Fibroblast of lung (primary cell): ENCODE data around the gene RTL10. TPM values are rescaled to one million over a fixed set of nuclear protein-coding genes. Genes with fewer than 3 reads are reported as not detected.
A peak's percentile ranks its signal among the peaks of the same experiment; 100 is the strongest.

Experiments used
- DNase-seq, 2 donors: peaks; one replicate each; pipeline versions ENCODE4 v3.0.0 to v3.0.0-alpha.2; 2010; ENCODE audit warnings: low read depth in 2 of 2
- H2AFZ ChIP-seq: 2 replicates; pipeline ENCODE4 v1.5.1; 2012; ENCODE audit warnings: low read length, control low read depth, inconsistent platforms
- H3K27ac ChIP-seq: 2 replicates; pipeline ENCODE4 v1.5.1; 2011; ENCODE audit warnings: low read length, control low read depth; ENCODE audit not compliant: insufficient read depth
- H3K27me3 ChIP-seq: 2 replicates; pipeline ENCODE4 v1.5.1; 2011; ENCODE audit warnings: mild to moderate bottlenecking, low read length; ENCODE audit not compliant: control insufficient read depth, insufficient read depth
- H3K36me3 ChIP-seq: 2 replicates; pipeline ENCODE4 v1.5.1; 2011; ENCODE audit warnings: low read length; ENCODE audit not compliant: control insufficient read depth, insufficient read depth
- H3K4me1 ChIP-seq: 2 replicates; pipeline ENCODE4 v1.5.1; 2011; ENCODE audit warnings: low read length; ENCODE audit not compliant: control insufficient read depth, insufficient read depth; ENCODE audit errors: extremely low read depth
- H3K4me2 ChIP-seq: 2 replicates; pipeline ENCODE4 v1.5.1; 2011; ENCODE audit warnings: low read length, control low read depth; ENCODE audit not compliant: insufficient read depth; ENCODE audit errors: extremely low read depth
- H3K4me3 ChIP-seq, 4 experiments: fragments of 200-600 bp in 1 of 4; sonication (generic) in 1 of 4; replicated peaks in 1 of 4; 2 replicates each; pipeline ENCODE4 v1.5.1; 2011 to 2016; ENCODE audit warnings: low read length in 4 of 4, low read depth in 3 of 4, mild to moderate bottlenecking in 3 of 4, control low read depth in 2 of 4, inconsistent platforms in 1 of 4, mixed read lengths in 1 of 4; ENCODE audit not compliant: insufficient read depth in 1 of 4; ENCODE audit errors: control extremely low read depth in 1 of 4
- H3K79me2 ChIP-seq: 2 replicates; pipeline ENCODE4 v1.5.1; 2012; ENCODE audit warnings: mild to moderate bottlenecking, low read length, inconsistent platforms; ENCODE audit not compliant: control insufficient read depth, insufficient read depth
- H3K9ac ChIP-seq: 2 replicates; pipeline ENCODE4 v1.5.1; 2011; ENCODE audit warnings: mild to moderate bottlenecking, low read length, control low read depth; ENCODE audit not compliant: insufficient read depth
- H3K9me3 ChIP-seq: 2 replicates; pipeline ENCODE4 v1.5.1; 2012; ENCODE audit warnings: low read depth, low read length; ENCODE audit not compliant: control insufficient read depth, insufficient read depth
- H4K20me1 ChIP-seq: 2 replicates; pipeline ENCODE4 v1.5.1; 2011; ENCODE audit warnings: low read length; ENCODE audit not compliant: control insufficient read depth, insufficient read depth; ENCODE audit errors: extremely low read depth
- CTCF ChIP-seq, 2 donors: IDR thresholded peaks in 1 of 2; conservative IDR thresholded peaks in 1 of 2; 1 replicate in 1 of 2; 2 replicates in 1 of 2; pipeline ENCODE4 v1.5.1; 2011 to 2012; ENCODE audit warnings: low read length in 2 of 2, control low read depth in 1 of 2, inconsistent platforms in 1 of 2, low read depth in 1 of 2, mild to moderate bottlenecking in 1 of 2
- EZH2 ChIP-seq: IDR thresholded peaks from 2 replicates; pipeline ENCODE4 v1.5.1; 2012; ENCODE audit warnings: low read length, control low read depth, mild to moderate bottlenecking; ENCODE audit errors: missing control alignments
- polyA plus RNA-seq, 2 donors: library from polyadenylated mRNA; depleted of rRNA in 1 of 2; stranded (reverse) in 1 of 2; unstranded in 1 of 2; fragments of >200 nt; gene quantifications; 2 replicates each; pipeline ENCODE4 v1.2.1, GENCODE V29; 2011 to 2012; ENCODE audit warnings: missing spikeins in 1 of 2
- total RNA-seq: library from RNA; depleted of rRNA; stranded (reverse); fragments of >200 nt; gene quantifications from 2 replicates; pipeline ENCODE4 v1.2.1, GENCODE V29; 2014

Gene RTL10
- total and polyA plus RNA-seq, 2 donors (not counting 1 experiment from before 2014, with no cell fraction given) = 6.5 to 7.3 TPM

GRCh38 chr22:19893363-19893762, 38.7 kb upstream of the RTL10 start:
- H4K20me1 ChIP-seq = no peaks in the 10 kb centered on the region

GRCh38 chr22:19892925-19893324, 38.3 kb upstream of the RTL10 start:
- TF ChIP-seq EZH2 = no peak
- no peak for TF ChIP-seq CTCF (conservative IDR thresholded peaks at IDR 0.05 in 1 of 2, IDR thresholded peaks at IDR 0.05 in 1 of 2; ENCODE audit: low read depth in 1 of 2, low read length in 2 of 2)
- no peaks in the 10 kb centered on the region for H3K9me3 ChIP-seq
- H3K4me2 ChIP-seq = no peak overlapping the region
- H3K4me3 ChIP-seq = no peak overlapping the region
- H3K9ac ChIP-seq = no peak overlapping the region
- no peak overlapping the region for H3K27ac ChIP-seq
- H3K4me1 ChIP-seq = peaks cover 6% of the 10 kb centered on the region
- H2AFZ ChIP-seq = no peak overlapping the region
- H3K79me2 ChIP-seq = no peaks in the 10 kb centered on the region
- H4K20me1 ChIP-seq = no peaks in the 10 kb centered on the region
- no peaks in the 10 kb centered on the region for H3K27me3 ChIP-seq
- DNase-seq = peak in 1 of 2 donors; percentile 23
- H3K36me3 ChIP-seq = peaks cover 1% of the 10 kb centered on the region

More at GRCh38 chr22:19893363-19893762, 38.7 kb upstream of the RTL10 start:
- DNase-seq = no peak
- no peaks in the 10 kb centered on the region for H3K79me2 ChIP-seq
- no peaks in the 10 kb centered on the region for H3K27me3 ChIP-seq
- H3K4me1 ChIP-seq = peaks cover 6% of the 10 kb centered on the region
- no peaks in the 10 kb centered on the region for H3K9me3 ChIP-seq
- H3K36me3 ChIP-seq = peaks cover 1% of the 10 kb centered on the region
- H3K4me3 ChIP-seq = no peak overlapping the region
- H3K27ac ChIP-seq = no peak overlapping the region
- no peak overlapping the region for H3K9ac ChIP-seq
- no peak overlapping the region for H3K4me2 ChIP-seq
- no peak overlapping the region for H2AFZ ChIP-seq
- TF ChIP-seq CTCF (conservative IDR thresholded peaks at IDR 0.05 in 1 of 2, IDR thresholded peaks at IDR 0.05 in 1 of 2; ENCODE audit: low read depth in 1 of 2, low read length in 2 of 2) (no peak), EZH2 (no peak)

GRCh38 chr22:19892257-19892879, 37.7 kb upstream of the RTL10 start:
- H3K27ac ChIP-seq = no peak overlapping the region
- H2AFZ ChIP-seq = no peak overlapping the region

More at GRCh38 chr22:19892257-19892879, 37.7 kb upstream of the RTL10 start:
- peak; percentile 29 to 50 for DNase-seq
- Histone ChIP-seq H3K9me3 (no peaks in the 10 kb centered on the region), H3K79me2 (no peaks in the 10 kb centered on the region), H3K27me3 (no peaks in the 10 kb centered on the region), H3K4me2 (no peak overlapping the region), H4K20me1 (no peaks in the 10 kb centered on the region), H3K4me1 (peaks cover 8% of the 10 kb centered on the region), H3K36me3 (peaks cover 1% of the 10 kb centered on the region), H3K9ac (no peak overlapping the region), H3K4me3 (no peak overlapping the region)
- TF ChIP-seq EZH2 (no peak), CTCF (conservative IDR thresholded peaks at IDR 0.05 in 1 of 2, IDR thresholded peaks at IDR 0.05 in 1 of 2; ENCODE audit: low read depth in 1 of 2, low read length in 2 of 2) (no peak)
